ENCODE data around the gene DHX16. TPM values are rescaled to one million over a fixed set of nuclear protein-coding genes. Genes with fewer than 3 reads are reported as not detected.
A peak's percentile ranks its signal among the peaks of the same experiment; 100 is the strongest.
"Not testable (repeated sequence)": the region's sequence is repeated elsewhere in the genome, so short reads cannot be mapped to it uniquely, and the experiment has no call there.

The DHX16 gene
- total RNA-seq (ENCODE audit: unreplicated experiment): 26.9 TPM
- long read RNA-seq, transcript DHX16-202 (20 exons, 3,445 nt): major isoform, 8 of 9 reads
- long read RNA-seq, partial matches to known transcripts: 1 of 9 reads
- long read RNA-seq, other reads (novel, unspliced or antisense): 0 of 9 reads

GRCh38 chr6:30672445-30673253 is at the start of gene DHX16:
Gene DHX16 (minus strand): TSS chr6:30673006. CDS start chr6:30672841, 165 bp downstream.
- TF ChIP-seq CTCF (IDR thresholded peaks at IDR 0.05; ENCODE audit: partially characterized antibody, unreplicated experiment): peak; percentile 85
- Mint-ChIP-seq H3K9me3 (ENCODE audit: unreplicated experiment) (peaks cover 7% of the 10 kb centered on the region), H3K36me3 (ENCODE audit: unreplicated experiment) (peaks cover 6% of the 10 kb centered on the region), H3K27me3 (ENCODE audit: unreplicated experiment) (peaks cover 4% of the 10 kb centered on the region), H3K4me3 (ENCODE audit: unreplicated experiment) (peak within 1 kb of the TSS; percentile 74), H3K27ac (ENCODE audit: unreplicated experiment) (peak within 1 kb of the TSS; percentile 48), H3K4me1 (ENCODE audit: low read depth, unreplicated experiment) (peaks cover 6% of the 10 kb centered on the region)
- DNase-seq: peak; percentile 95

GRCh38 chr6:30722025-30722279 is 49.1 kb upstream of the DHX16 start:
- peaks cover 46% of the 10 kb centered on the region for H3K27me3 Mint-ChIP-seq (ENCODE audit: unreplicated experiment)
- peak overlapping the region; percentile 82 for H3K27ac Mint-ChIP-seq (ENCODE audit: unreplicated experiment)
- H3K4me3 Mint-ChIP-seq (ENCODE audit: unreplicated experiment): peak overlapping the region; percentile 93
- H3K9me3 Mint-ChIP-seq (ENCODE audit: unreplicated experiment): peaks cover 47% of the 10 kb centered on the region
- H3K4me1 Mint-ChIP-seq (ENCODE audit: low read depth, unreplicated experiment): peaks cover 31% of the 10 kb centered on the region
- not testable (repeated sequence) for DNase-seq
- H3K36me3 Mint-ChIP-seq (ENCODE audit: unreplicated experiment): peaks cover 16% of the 10 kb centered on the region

GRCh38 chr6:30721198-30722024 is 48.6 kb upstream of the DHX16 start:
- DNase-seq: peak; percentile 94
- Mint-ChIP-seq H3K36me3 (ENCODE audit: unreplicated experiment) (peaks cover 16% of the 10 kb centered on the region), H3K27me3 (ENCODE audit: unreplicated experiment) (peaks cover 46% of the 10 kb centered on the region), H3K27ac (ENCODE audit: unreplicated experiment) (peak overlapping the region; percentile 98), H3K9me3 (ENCODE audit: unreplicated experiment) (peaks cover 47% of the 10 kb centered on the region), H3K4me1 (ENCODE audit: low read depth, unreplicated experiment) (peaks cover 34% of the 10 kb centered on the region), H3K4me3 (ENCODE audit: unreplicated experiment) (peak overlapping the region; percentile 93)
- TF ChIP-seq CTCF (IDR thresholded peaks at IDR 0.05; ENCODE audit: partially characterized antibody, unreplicated experiment): peak; percentile 32

- Mint-ChIP-seq H3K27me3 (ENCODE audit: unreplicated experiment) (peaks cover 46% of the 10 kb centered on the region), H3K27ac (ENCODE audit: unreplicated experiment) (peak overlapping the region; percentile 98), H3K36me3 (ENCODE audit: unreplicated experiment) (peaks cover 16% of the 10 kb centered on the region), H3K9me3 (ENCODE audit: unreplicated experiment) (peaks cover 48% of the 10 kb centered on the region), H3K4me3 (ENCODE audit: unreplicated experiment) (peak overlapping the region; percentile 90), H3K4me1 (ENCODE audit: low read depth, unreplicated experiment) (peaks cover 37% of the 10 kb centered on the region)
- peak; percentile 81 for DNase-seq
- TF ChIP-seq CTCF (IDR thresholded peaks at IDR 0.05; ENCODE audit: partially characterized antibody, unreplicated experiment): no peak
Observed at GRCh38 chr6:30720738-30721197, 48.0 kb upstream of the DHX16 start.
